ENCODE results near the gene PRKCE.

PRKCE gene

GRCh38 chr2:46170611-46171350 lies 519.3 kb downstream of the PRKCE start:
- DNase-seq (ENCODE audit: low read depth) = no peak

DNA sequence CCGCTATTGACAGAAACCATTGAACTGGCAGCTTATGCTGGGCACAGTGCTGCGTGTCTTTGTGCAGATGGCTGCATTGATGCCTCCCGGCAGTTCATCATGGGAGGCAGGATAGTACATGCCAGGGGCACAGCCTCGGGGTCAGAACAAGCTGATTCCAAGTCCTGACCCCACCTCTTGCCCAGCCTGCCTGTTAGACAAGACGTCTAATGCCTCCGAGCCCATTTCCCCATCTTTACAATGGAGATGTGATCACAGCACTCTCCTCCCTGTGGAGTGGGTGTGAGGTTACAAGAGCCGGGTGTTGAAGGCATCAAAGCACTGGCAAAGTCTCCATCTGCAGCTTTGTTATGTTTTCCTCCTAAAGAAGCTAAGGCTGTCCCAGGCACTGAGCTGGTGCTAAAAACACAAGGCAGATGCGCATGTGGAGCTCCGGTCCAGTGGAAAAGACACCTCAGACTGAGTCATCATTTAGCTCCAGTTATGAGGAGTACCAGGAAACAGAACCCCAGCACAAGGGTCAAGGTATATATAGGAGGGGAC lies 520.0 kb downstream of the PRKCE start:
- DNase-seq (ENCODE audit: low read depth) = no peak

DNA sequence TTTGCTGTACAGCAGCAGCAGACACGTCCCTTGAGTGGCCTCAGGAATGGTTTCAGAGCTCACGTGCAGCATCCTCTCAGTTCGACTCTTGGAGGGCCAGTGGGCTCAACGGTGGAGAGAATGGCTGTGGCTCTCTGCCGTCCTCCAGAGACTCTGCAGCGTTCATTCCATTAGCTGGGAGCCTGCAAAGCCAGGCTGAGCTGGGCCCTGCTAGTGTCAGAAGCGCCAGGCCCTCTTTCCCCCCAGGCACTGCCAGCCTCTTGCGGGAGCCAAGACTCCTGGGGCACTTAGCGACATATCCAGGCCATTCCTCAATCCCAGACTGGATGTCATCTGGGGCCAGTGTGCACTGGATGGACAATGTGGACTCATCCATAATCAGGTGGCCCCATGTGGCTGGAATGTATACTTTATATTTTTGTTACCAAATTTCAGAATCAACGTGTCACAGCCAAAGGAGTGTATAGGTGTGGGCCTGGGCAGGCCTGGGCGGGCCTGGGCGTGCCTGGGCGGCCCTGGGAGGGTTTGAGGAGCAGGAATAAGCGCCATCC lies 520.6 kb downstream of the PRKCE start:
- DNase-seq (ENCODE audit: low read depth) = no peak

DNA sequence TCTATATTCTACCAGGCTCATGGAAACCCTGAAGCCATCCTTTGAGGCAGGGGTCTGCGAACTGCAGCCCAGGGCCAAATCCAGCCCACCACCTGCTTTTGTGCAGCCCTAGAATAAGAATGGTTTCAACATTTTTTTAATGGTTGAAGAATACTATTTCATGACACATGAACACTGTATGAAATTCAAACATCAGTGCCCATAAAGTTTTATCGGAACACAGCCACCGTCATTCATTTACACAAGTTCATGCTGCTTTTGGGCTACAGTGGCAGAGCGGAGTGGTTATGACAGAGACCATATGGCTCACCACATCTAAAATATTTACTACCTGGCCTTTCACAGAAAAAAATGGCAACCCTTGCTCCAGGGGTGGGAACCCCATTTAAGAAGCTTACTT lies 521.6 kb downstream of the PRKCE start:
- DNase-seq (ENCODE audit: low read depth) = no peak

GRCh38 chr2:46173636-46174250 lies 522.3 kb downstream of the PRKCE start:
- DNase-seq (ENCODE audit: low read depth) = no peak

DNA sequence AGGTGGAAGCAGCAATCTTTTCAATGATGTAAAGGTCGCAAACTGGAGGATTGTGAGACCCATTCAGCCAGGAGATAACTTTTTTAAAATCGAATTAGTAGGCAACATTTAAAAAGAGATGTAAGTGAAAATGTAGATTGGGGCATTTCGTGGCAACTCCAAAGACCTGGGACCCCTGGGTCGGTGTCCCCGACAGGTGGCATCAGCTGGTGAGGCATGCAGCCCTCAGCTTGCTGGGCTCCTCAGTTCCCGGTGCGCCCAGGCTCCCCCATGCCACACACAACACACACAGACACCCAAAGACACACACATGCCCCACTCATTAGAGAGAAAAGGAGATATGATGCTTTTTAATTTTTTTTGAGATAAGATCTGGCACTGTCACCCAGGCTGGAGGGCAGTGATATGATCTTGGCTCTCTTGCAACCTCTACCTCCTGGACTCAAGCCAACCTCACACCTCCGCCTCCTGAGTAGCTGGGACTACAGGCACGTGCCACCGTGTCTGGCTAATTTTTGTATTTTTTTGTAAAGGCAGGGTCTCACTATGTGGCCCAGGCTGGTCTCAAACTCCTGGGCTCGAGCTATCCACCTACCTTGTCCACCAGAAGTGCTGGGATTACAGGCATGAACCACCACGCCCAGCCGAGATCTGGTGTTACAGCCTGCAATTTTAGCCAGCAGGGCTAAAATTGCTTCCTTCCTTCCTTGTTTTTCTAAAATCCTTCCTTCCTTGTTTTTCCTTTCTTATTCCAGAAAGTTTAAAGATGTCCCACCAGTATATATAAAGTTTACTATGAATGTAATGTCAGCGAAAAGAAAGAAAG lies 523.1 kb downstream of the PRKCE start:
- DNase-seq (ENCODE audit: low read depth) = no peak

DNA sequence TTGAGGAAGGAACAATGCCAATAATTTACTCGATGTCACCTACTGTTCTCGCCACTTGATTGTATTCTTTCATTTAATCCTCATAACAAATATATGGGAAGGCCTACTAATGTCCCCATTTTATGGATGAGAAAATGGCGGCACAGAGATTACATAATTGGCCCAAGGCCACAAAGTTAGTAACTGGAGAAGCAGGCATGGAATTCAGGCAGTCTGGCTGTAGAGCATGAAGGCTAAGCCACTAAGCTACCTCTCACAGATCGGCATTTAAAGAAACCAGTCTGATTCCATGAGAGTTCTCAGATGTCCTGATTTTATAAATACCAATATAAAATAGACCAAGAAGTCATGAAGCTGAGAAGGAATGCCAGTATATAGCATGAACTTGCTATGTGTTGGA lies 523.9 kb downstream of the PRKCE start:
- no peak for DNase-seq (ENCODE audit: low read depth)

GRCh38 chr2:46177461-46178089 lies 526.1 kb downstream of the PRKCE start:
- no peak for DNase-seq (ENCODE audit: low read depth)

- DNase-seq (ENCODE audit: low read depth) = peak; percentile 13
Observed at GRCh38 chr2:46179037-46179621, 527.7 kb downstream of the PRKCE start.

- DNase-seq (ENCODE audit: low read depth) = no peak
Observed at GRCh38 chr2:46180189-46180588, 528.7 kb downstream of the PRKCE start.

GRCh38 chr2:46181306-46181705 lies 529.8 kb downstream of the PRKCE start:
- DNase-seq (ENCODE audit: low read depth) = no peak

DNA sequence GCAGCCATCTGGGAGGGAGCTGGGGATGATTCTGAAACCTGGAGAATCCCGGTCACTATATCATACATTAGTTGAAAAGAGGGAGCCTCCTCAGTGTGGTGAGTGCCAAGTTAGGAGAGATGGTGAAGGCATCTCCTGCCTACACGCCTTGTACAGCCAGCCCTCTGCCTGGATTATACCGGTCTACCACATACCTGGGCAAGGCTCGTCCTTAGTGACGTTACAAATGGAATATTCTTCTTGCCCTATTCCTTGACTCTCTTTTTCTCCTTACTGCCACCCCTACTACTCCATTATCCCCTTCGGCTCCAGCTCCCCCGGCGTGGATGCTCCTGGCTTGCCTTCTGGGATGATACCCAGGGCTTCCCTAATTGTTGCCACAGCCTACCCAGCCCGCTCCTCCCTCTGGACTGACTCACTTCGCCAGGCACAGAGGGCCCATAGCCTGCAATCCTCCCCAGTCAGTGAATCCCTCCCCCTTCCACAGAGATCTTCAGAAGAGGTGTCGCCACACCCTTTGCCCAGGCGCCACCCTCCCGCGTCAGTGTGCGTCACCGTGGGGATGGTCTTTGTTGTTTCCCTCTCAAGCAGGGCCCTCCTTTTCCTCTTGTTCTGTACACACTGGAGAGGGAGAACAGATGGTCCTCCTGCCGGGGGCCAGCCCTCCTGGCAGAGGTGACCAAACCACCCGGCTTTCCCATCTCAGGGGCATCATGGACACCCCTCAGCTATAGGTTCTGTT lies 530.5 kb downstream of the PRKCE start:
- no peak for DNase-seq (ENCODE audit: low read depth)

- no peak for DNase-seq (ENCODE audit: low read depth)
Observed at GRCh38 chr2:46183426-46183825, 532.0 kb downstream of the PRKCE start.

GRCh38 chr2:46184794-46185583 lies 533.5 kb downstream of the PRKCE start:
- no peak for DNase-seq (ENCODE audit: low read depth)

DNA sequence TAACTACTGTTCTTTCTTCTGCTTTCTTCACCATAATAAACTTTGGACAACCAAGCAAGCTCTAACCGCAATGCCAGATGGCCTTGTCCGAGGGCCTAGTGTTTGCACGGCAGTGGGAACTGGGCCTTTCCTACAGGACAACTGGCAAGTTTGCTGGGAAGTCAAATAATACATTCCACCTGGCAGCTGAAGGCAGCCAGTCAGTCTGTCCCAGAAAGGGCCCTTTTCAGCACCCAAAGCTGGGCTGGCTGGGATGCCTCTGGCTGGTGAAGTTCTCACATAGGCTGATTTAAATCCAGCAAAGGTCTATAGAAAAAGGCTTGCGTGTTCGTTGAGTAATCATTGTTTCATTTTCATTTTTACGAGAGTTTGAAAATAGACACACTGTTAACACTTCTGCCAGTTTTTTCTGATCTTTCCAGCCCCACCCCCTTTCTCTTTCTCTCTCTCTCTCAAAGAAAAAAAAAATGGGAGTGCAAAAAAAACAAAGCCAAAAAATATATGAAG lies 535.7 kb downstream of the PRKCE start:
- DNase-seq (ENCODE audit: low read depth) = no peak

DNA sequence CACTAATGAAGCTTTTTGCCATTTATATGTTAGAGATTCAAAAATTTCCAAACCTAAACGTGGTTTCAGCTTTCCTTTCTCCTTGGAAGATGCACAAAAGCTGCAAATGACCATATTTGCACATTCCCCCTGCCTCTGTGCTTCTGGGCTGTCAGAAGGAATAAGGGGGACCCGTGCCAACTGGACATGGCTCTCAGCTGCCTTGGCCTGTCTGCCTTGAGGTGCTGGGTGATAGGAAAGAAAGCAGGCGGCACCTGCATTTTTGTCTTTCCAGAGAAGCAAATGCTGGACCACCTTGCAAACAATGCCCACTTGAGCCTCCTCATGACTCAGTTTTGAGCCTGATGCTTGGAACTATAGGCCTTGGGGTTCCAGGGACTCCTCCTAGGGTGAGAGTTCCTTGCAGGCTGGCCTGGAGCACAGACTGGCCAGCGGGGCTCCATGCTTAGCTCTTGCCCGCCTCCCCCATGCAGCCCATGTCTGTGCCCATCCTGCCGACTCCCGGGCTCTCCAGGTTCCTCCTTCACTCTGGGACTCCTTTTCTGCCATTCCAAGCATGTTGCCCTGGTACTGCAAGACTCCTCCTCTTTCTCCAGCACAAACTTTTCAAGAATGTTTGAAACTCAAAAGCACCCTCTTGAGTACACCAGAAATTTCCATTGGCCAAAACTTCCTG lies 536.7 kb downstream of the PRKCE start:
- no peak for DNase-seq (ENCODE audit: low read depth)

- no peak for DNase-seq (ENCODE audit: low read depth)
Observed at GRCh38 chr2:46193356-46193755, 541.9 kb downstream of the PRKCE start.

GRCh38 chr2:46193855-46194254 lies 542.4 kb downstream of the PRKCE start:
- no peak for DNase-seq (ENCODE audit: low read depth)

GRCh38 chr2:46194856-46195255 lies 543.4 kb downstream of the PRKCE start:
- no peak for DNase-seq (ENCODE audit: low read depth)

All from activated gamma-delta T cell treated with anti-CD3 and anti-CD28 coated beads, Interleukin-2, amount 50 U/mL, for 16 hours (primary cell).